ENCODE data around the gene ZNF618.

DNA sequence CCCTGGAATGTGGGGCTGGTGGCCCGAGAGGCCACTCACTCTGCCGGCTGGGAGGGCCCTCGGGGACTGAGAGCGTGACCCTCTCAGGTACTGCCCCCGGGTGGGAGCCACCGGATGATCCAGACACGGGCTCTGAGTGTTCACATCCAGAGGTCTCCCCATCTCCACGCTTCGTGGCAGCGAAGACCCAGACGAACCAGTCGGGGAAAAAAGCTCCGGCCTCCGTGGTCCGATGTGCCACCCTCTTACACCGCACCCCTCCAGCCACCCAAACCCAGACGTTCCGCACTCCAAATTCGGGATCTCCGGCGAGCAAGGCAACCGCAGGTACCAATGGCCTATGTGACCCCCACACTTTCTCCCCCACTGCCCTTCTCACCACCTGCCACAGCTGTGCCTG, 152.5 kb downstream of the ZNF618 start:
- TF ChIP-seq CTCF (IDR thresholded peaks at IDR 0.05; ENCODE audit: poor library complexity) (no peak), EZH2 (IDR thresholded peaks at IDR 0.05; ENCODE audit: borderline replicate concordance) (no peak)
